Lower leg skin (tissue), 4 donors: ENCODE data around the gene HOXC10. TPM values are rescaled to one million over a fixed set of nuclear protein-coding genes. Genes with fewer than 3 reads are reported as not detected.

Experiments
- DNase-seq, 2 donors: peaks; one replicate each; pipeline ENCODE4 v3.0.0-alpha.2; 2019; ENCODE audit warnings: low spot score in 2 of 2
- H3K4me3 ChIP-seq: fragments of 200-600 bp; sonication (generic); 2 replicates; pipeline ENCODE4 v1.5.1; 2017; ENCODE audit warnings: mild to moderate bottlenecking, low read depth; ENCODE audit not compliant: poor library complexity, severe bottlenecking
- CTCF ChIP-seq, 3 donors: fragments of 450-650 bp; IDR thresholded peaks; one replicate each; pipeline ENCODE4 v1.5.1; 2016; ENCODE audit warnings: antibody characterized with exemption in 3 of 3, mild to moderate bottlenecking in 3 of 3, moderate library complexity in 2 of 3
- POLR2A ChIP-seq, 2 donors: fragments of 450-650 bp; IDR thresholded peaks; one replicate each; pipeline ENCODE4 v1.6.1; 2016 to 2017; ENCODE audit warnings: antibody characterized with exemption in 2 of 2, mild to moderate bottlenecking in 1 of 2, moderate library complexity in 1 of 2
- WGBS, 2 donors: methylation state at CpG; one replicate each; pipeline ENCODE4 v1.1.5; 2018; 5-methylcytosine and 5-hydroxymethylcytosine counted together
- intact Hi-C: fragments of 100-400 bp; cut with DNase I; formaldehyde crosslinking; loops from one replicate; pipeline ENCODE4 v1.15.0; 2023; ENCODE audit warnings: low total_unique reads
- total RNA-seq, 4 donors: library from RNA; depleted of rRNA; stranded (reverse); fragments of >200 nt; gene quantifications; one replicate each; pipeline ENCODE4 v1.1.0, GENCODE V29; 2016

Gene HOXC10
- total RNA-seq, 4 donors from 2014 or later = 14.2 to 35.9 (median 23.4) TPM

GRCh38 chr12:53963005-53963404, 21.9 kb upstream of the HOXC10 start:
- no peak overlapping the region for H3K4me3 ChIP-seq
- intact Hi-C loops = no loop called here
- 73 to 74% methylated on average over 7 of the region's 7 CpGs for WGBS, 2 donors
- DNase-seq = no peak
- TF ChIP-seq CTCF (IDR thresholded peaks at IDR 0.05) = no peak
- TF ChIP-seq POLR2A (IDR thresholded peaks at IDR 0.05) = no peak

- H3K4me3 ChIP-seq = no peak overlapping the region
- 70 to 71% methylated on average over 38 of the region's 38 CpGs for WGBS, 2 donors
- TF ChIP-seq CTCF (IDR thresholded peaks at IDR 0.05) (no peak), POLR2A (IDR thresholded peaks at IDR 0.05) (no peak)
- intact Hi-C loops = no loop called here
- DNase-seq = no peak
These were observed 21.3 kb upstream of the HOXC10 start for GRCh38 chr12:53963434-53964314.

GRCh38 chr12:53964315-53964713, 20.6 kb upstream of the HOXC10 start:
- DNase-seq = no peak
- no peak overlapping the region for H3K4me3 ChIP-seq
- intact Hi-C loops = no loop called here
- TF ChIP-seq POLR2A (IDR thresholded peaks at IDR 0.05) = no peak
- no peak for TF ChIP-seq CTCF (IDR thresholded peaks at IDR 0.05)
- WGBS, 2 donors = 60 to 63% methylated on average over 2 of the region's 2 CpGs

GRCh38 chr12:53965281-53966084, 19.5 kb upstream of the HOXC10 start:
- whole genome bisulfite sequencing, 2 donors = 41 to 60% methylated on average over 18 of the region's 18 CpGs
- TF ChIP-seq POLR2A (IDR thresholded peaks at IDR 0.05) (no peak), CTCF (IDR thresholded peaks at IDR 0.05) (no peak)
- intact Hi-C loops = no loop called here
- DNase-seq = peak in 1 of 2 donors; percentile 71
- no peak overlapping the region for H3K4me3 ChIP-seq

GRCh38 chr12:53966085-53966384, 18.9 kb upstream of the HOXC10 start:
- TF ChIP-seq POLR2A (IDR thresholded peaks at IDR 0.05) = no peak
- TF ChIP-seq CTCF (IDR thresholded peaks at IDR 0.05) = no peak
- H3K4me3 ChIP-seq = peak overlapping the region; percentile 7
- intact Hi-C loops = no loop called here
- WGBS, 2 donors = 38 to 57% methylated on average over 15 of the region's 15 CpGs
- DNase-seq = no peak
